PC-3 (cell line): Measurements from ENCODE around the gene ENKD1. TPM values are rescaled to one million over a fixed set of nuclear protein-coding genes. Genes with fewer than 3 reads are reported as not detected.

Experiments used
- ATAC-seq: fragments of 200-7000 bp; cut with Tn5 transposase; 2 replicates; pipeline ENCODE4 v1.9.1; 2020; ENCODE audit warnings: mild to moderate bottlenecking, moderate library complexity
- BruUV-seq: library from RNA; stranded (reverse); fragments of 400-500 nt; replicated peaks from 2 replicates; lab custom pipeline; 2021; lab: Mats Ljungman, UMichigan
- CTCF ChIA-PET: fragments of 300-600 bp; sonication (Branson Sonifier 250); formaldehyde crosslinking; loops from one replicate; lab custom pipeline; 2022; ENCODE audit warnings: antibody characterized with exemption; lab: Charles Lee
- POLR2A ChIA-PET: fragments of 300-600 bp; sonication (Branson Sonifier 250); formaldehyde crosslinking; loops from one replicate; lab custom pipeline; 2022; ENCODE audit warnings: antibody characterized with exemption; ENCODE audit not compliant: unreplicated experiment; lab: Charles Lee
- DNase-seq: peaks from one replicate; pipeline ENCODE4 v3.0.0-alpha.2; 2015
- H2AFZ ChIP-seq: fragments of 300-600 bp; sonication (generic); 2 replicates; pipeline ENCODE4 v1.6.0; 2016; ENCODE audit warnings: antibody characterized with exemption, low read length
- H3F3A ChIP-seq: fragments of 300-600 bp; sonication (generic); one replicate; pipeline ENCODE4 v1.6.0; 2017; ENCODE audit warnings: antibody characterized with exemption, low read length, control low read depth, mild to moderate bottlenecking; ENCODE audit not compliant: unreplicated experiment
- H3K27ac ChIP-seq: fragments of 300-600 bp; sonication (generic); 2 replicates; pipeline ENCODE4 v1.5.1; 2016; ENCODE audit warnings: mild to moderate bottlenecking, low read length
- H3K27me3 ChIP-seq: fragments of 300-600 bp; sonication (generic); 2 replicates; pipeline ENCODE4 v1.6.1; 2016; ENCODE audit warnings: low read length, mixed read lengths
- H3K36me3 ChIP-seq: fragments of 300-600 bp; sonication (generic); 2 replicates; pipeline ENCODE4 v1.6.1; 2016; ENCODE audit warnings: low read depth, mixed run types, low read length, mixed read lengths
- H3K4me1 ChIP-seq: fragments of 300-600 bp; sonication (generic); 2 replicates; pipeline ENCODE4 v1.5.1; 2016; ENCODE audit warnings: low read length; ENCODE audit not compliant: insufficient read depth
- H3K4me2 ChIP-seq: fragments of 300-600 bp; sonication (generic); 2 replicates; pipeline ENCODE4 v1.6.0; 2016; ENCODE audit warnings: low read length
- H3K4me3 ChIP-seq: fragments of 300-600 bp; sonication (generic); 2 replicates; pipeline ENCODE4 v1.5.1; 2016; ENCODE audit warnings: mild to moderate bottlenecking, low read length, mixed read lengths
- H3K79me2 ChIP-seq: fragments of 300-600 bp; sonication (generic); 2 replicates; pipeline ENCODE4 v1.6.1; 2017; ENCODE audit warnings: low read length, mixed read lengths
- H3K9ac ChIP-seq: fragments of 300-600 bp; sonication (generic); 2 replicates; pipeline ENCODE4 v1.6.0; 2016; ENCODE audit warnings: mild to moderate bottlenecking, low read length
- H3K9me2 ChIP-seq: fragments of 300-600 bp; sonication (generic); replicated peaks from 2 replicates; pipeline ENCODE4 v1.6.1; 2016; ENCODE audit warnings: mixed run types, low read length, mixed read lengths
- H3K9me3 ChIP-seq: fragments of 300-600 bp; sonication (generic); 2 replicates; pipeline ENCODE4 v1.6.1; 2016; ENCODE audit warnings: low read length, mixed read lengths
- H4K20me1 ChIP-seq: fragments of 300-600 bp; sonication (generic); 2 replicates; pipeline ENCODE4 v1.6.1; 2016; ENCODE audit warnings: low read length, mixed read lengths
- EZH2 ChIP-seq: fragments of 300-600 bp; sonication (generic); IDR thresholded peaks from one replicate; pipeline ENCODE4 v1.6.1; 2017; ENCODE audit warnings: antibody characterized with exemption, mild to moderate bottlenecking, low read length; ENCODE audit not compliant: unreplicated experiment
- EZH2phosphoT487 ChIP-seq: fragments of 300-600 bp; sonication (generic); IDR thresholded peaks from 2 replicates; pipeline ENCODE4 v1.6.1; 2018; ENCODE audit warnings: mild to moderate bottlenecking, antibody characterized with exemption, low read length, borderline replicate concordance
- intact Hi-C: fragments of 100-400 bp; cut with micrococcal nuclease; formaldehyde crosslinking; loops from 2 replicates; pipeline ENCODE4 v1.9.0; 2023
- total RNA-seq: library from RNA; depleted of rRNA; stranded (reverse); fragments of >200 nt; gene quantifications from 2 replicates; pipeline ENCODE4 v1.2.3, GENCODE V29; 2014
- TF ChIP-seq, protein P1 (sequence below): fragments of 300-600 bp; sonication (generic); conservative IDR thresholded peaks from 2 replicates; pipeline ENCODE4 v1.5.1; 2017; ENCODE audit warnings: antibody characterized with exemption, low read depth, mild to moderate bottlenecking, low read length

The ENKD1 gene
- total RNA-seq, 1 experiment from 2014 or later, result 19.4 TPM

DNA sequence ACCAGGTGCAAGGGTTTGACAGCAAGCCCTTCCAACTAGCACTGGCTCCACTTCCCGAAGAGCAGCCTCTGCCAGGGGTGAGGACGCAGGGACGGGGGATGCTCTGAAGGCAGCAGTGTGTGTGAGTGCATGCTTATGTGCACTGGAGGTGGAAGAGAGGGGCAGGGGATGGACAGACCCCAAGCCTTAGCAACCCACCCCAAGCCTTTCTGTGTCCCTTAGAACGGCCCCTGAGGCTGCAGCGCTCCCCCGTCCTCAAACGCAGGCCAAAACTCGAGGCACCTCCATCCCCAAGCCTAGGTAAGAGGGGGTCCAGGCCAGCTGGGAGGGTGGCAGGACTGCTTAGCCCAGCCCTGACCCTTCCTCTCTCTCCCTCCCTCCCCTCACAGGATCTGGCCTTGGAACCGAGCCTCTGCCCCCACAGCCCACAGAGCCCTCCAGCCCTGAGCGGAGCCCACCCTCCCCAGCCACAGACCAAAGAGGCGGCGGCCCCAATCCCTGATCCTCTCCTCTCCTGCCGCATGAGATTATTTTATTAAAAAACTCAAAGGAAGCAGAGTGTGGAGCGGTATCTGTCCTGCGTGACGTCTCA is 9.4 kb downstream of the ENKD1 start:
- Histone ChIP-seq H3K9ac (no peak overlapping the region), H3K27me3 (no peaks in the 10 kb centered on the region)
- POLR2A ChIA-PET, result no interaction called here

DNA sequence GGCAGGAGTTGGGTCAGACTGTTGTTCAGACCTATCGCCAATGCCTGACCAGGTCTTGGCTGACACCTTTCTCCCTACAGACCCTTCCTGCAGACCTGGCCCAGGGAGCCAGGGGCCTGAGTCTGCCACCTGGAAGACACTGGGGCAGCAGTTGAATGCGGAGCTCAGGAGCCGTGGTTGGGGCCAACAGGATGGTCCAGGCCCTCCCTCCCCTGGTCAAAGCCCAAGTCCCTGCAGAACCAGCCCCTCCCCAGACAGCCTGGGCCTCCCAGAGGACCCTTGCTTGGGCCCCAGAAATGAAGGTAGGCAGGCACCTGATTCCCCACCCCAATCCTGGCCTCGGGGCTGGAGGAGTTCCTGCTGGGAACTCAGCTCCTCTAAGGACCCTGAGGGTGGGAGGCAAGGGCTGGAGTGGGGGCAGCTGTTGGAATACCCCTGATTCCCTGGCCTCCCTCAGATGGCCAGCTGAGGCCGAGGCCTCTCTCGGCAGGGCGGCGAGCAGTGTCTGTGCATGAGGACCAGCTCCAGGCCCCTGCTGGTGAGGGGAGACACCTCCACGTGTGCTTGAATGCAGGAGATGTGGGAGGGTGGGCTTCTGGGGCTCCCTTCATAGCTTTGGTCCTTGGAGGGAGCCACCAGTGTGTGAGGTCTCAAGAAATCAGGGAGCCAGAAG is 10.1 kb downstream of the ENKD1 start:
- no peak overlapping the region for H2AFZ ChIP-seq
- peaks cover 11% of the 10 kb centered on the region for H3K79me2 ChIP-seq
- H3K27me3 ChIP-seq, result no peaks in the 10 kb centered on the region
- H3K9me3 ChIP-seq, result no peaks in the 10 kb centered on the region
- no peak overlapping the region for H3K27ac ChIP-seq
- DNase-seq, result no peak
- H3K4me3 ChIP-seq, result no peak overlapping the region
- no peak overlapping the region for H3K4me2 ChIP-seq
- no peak overlapping the region for H3K9ac ChIP-seq
- intact Hi-C loops, result no loop called here
- H4K20me1 ChIP-seq, result no peaks in the 10 kb centered on the region
- no peaks in the 10 kb centered on the region for H3K36me3 ChIP-seq
- H3K4me1 ChIP-seq, result peaks cover 6% of the 10 kb centered on the region; the same call in 1 of the 2 replicates
- no TSS peak for BruUV-seq
- POLR2A ChIA-PET, result no interaction called here
- CTCF ChIA-PET, result no interaction called here
- no peak for ATAC-seq
- H3F3A ChIP-seq, result peaks cover 3% of the 10 kb centered on the region
- no peaks in the 10 kb centered on the region for H3K9me2 ChIP-seq
- no peak for TF ChIP-seq EZH2phosphoT487
- TF ChIP-seq, protein P1, sequence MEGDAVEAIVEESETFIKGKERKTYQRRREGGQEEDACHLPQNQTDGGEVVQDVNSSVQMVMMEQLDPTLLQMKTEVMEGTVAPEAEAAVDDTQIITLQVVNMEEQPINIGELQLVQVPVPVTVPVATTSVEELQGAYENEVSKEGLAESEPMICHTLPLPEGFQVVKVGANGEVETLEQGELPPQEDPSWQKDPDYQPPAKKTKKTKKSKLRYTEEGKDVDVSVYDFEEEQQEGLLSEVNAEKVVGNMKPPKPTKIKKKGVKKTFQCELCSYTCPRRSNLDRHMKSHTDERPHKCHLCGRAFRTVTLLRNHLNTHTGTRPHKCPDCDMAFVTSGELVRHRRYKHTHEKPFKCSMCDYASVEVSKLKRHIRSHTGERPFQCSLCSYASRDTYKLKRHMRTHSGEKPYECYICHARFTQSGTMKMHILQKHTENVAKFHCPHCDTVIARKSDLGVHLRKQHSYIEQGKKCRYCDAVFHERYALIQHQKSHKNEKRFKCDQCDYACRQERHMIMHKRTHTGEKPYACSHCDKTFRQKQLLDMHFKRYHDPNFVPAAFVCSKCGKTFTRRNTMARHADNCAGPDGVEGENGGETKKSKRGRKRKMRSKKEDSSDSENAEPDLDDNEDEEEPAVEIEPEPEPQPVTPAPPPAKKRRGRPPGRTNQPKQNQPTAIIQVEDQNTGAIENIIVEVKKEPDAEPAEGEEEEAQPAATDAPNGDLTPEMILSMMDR, result no peak
- no peak for TF ChIP-seq EZH2

More for the DNA sequence above, 9.4 kb downstream of the ENKD1 start:
- Histone ChIP-seq H3K9me3 (no peaks in the 10 kb centered on the region), H3K36me3 (no peaks in the 10 kb centered on the region), H3K4me2 (no peak overlapping the region), H2AFZ (no peak overlapping the region), H3K27ac (no peak overlapping the region), H3K4me1 (peaks cover 6% of the 10 kb centered on the region; the same call in 1 of the 2 replicates), H3F3A (peaks cover 3% of the 10 kb centered on the region), H3K79me2 (peaks cover 11% of the 10 kb centered on the region), H3K4me3 (no peak overlapping the region), H3K9me2 (no peaks in the 10 kb centered on the region), H4K20me1 (no peaks in the 10 kb centered on the region)
- CTCF ChIA-PET, result no interaction called here
- no peak for DNase-seq
- BruUV-seq, result no TSS peak
- no peak for ATAC-seq
- TF ChIP-seq, protein P1, result no peak
- TF ChIP-seq EZH2phosphoT487, result no peak
- TF ChIP-seq EZH2, result no peak
- intact Hi-C loops, result no loop called here

DNA sequence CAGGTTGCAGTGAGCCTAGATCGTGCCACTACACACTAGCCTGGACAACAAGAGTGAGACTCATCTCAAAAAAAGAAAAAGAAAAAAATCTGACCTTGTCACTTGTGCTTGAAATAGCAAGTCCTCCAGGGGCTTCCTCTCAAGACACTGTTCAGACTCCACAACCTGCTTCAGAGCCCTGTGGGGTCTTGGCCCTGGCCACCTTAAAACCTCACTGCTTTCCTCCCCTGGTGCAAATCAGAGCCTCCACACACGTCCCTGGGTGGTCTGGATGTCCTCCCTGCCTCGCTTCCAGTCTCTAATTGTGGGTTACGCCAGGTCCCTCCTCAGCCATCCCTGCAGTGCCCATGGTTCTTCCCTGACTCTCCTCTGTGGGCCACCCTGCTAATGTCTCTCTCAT is 11.2 kb downstream of the ENKD1 start:
- intact Hi-C loops, result no loop called here
- Histone ChIP-seq H3F3A (peaks cover 1% of the 10 kb centered on the region), H3K36me3 (no peaks in the 10 kb centered on the region), H2AFZ (no peak overlapping the region), H3K27me3 (no peaks in the 10 kb centered on the region), H3K79me2 (peaks cover 11% of the 10 kb centered on the region), H3K9me2 (no peaks in the 10 kb centered on the region), H3K4me2 (no peak overlapping the region), H3K9me3 (no peaks in the 10 kb centered on the region), H3K9ac (no peak overlapping the region), H3K4me3 (no peak overlapping the region), H4K20me1 (no peaks in the 10 kb centered on the region), H3K27ac (no peak overlapping the region), H3K4me1 (peaks cover 6% of the 10 kb centered on the region; the same call in 1 of the 2 replicates)
- no TSS peak for BruUV-seq
- ATAC-seq (no peak), DNase-seq (no peak)
- no peak for TF ChIP-seq EZH2phosphoT487
- no peak for TF ChIP-seq EZH2
- TF ChIP-seq, protein P1, result no peak
- POLR2A ChIA-PET, result no interaction called here
- CTCF ChIA-PET, result no interaction called here
